H1 (cell line): Measurements from ENCODE around the gene CDKN2A. TPM values are rescaled to one million over a fixed set of nuclear protein-coding genes. Genes with fewer than 3 reads are reported as not detected.

Experiments used
- CTCF ChIA-PET: fragments of 300-600 bp; sonication (Branson Sonifier 250); formaldehyde crosslinking; loops from one replicate; lab custom pipeline; 2021; ENCODE audit not compliant: partially characterized antibody; lab: Charles Lee
- POLR2A ChIA-PET: fragments of 300-600 bp; sonication (Branson Sonifier 250); formaldehyde crosslinking; loops from one replicate; lab custom pipeline; 2021; ENCODE audit warnings: inconsistent platforms; ENCODE audit not compliant: partially characterized antibody; lab: Charles Lee
- DNase-seq, 2 experiments: peaks; one replicate each; pipeline versions ENCODE4 v3.0.0 to v3.0.0-alpha.2; 2010 to 2022; ENCODE audit warnings: low spot score in 2 of 2, low read depth in 1 of 2, mixed read lengths in 1 of 2
- FAIRE-seq: peaks from 2 replicates; lab custom pipeline; 2011; peaks lifted over from hg19 to GRCh38; lab: Jason Lieb, UNC
- H2AFZ ChIP-seq: 2 replicates; pipeline ENCODE4 v1.8.1; 2012; ENCODE audit warnings: low read length, inconsistent platforms
- H2AK5ac ChIP-seq: 2 replicates; pipeline ENCODE4 v1.6.1; 2013; ENCODE audit warnings: low read depth, low read length
- H2BK120ac ChIP-seq: replicated peaks from 2 replicates; pipeline ENCODE3; 2013; ENCODE audit warnings: low read depth, low read length, inconsistent platforms
- H2BK12ac ChIP-seq: 2 replicates; pipeline ENCODE4 v1.6.1; 2013; ENCODE audit warnings: low read depth, low read length
- H2BK15ac ChIP-seq: 2 replicates; pipeline ENCODE4 v1.6.1; 2013; ENCODE audit warnings: low read length
- H2BK20ac ChIP-seq: 2 replicates; pipeline ENCODE4 v1.6.1; 2013; ENCODE audit warnings: low read length
- H2BK5ac ChIP-seq: 2 replicates; pipeline ENCODE4 v1.6.1; 2013; ENCODE audit warnings: low read depth, low read length
- H3K14ac ChIP-seq: 2 replicates; pipeline ENCODE4 v1.6.1; 2013; ENCODE audit warnings: inconsistent platforms; ENCODE audit not compliant: insufficient read length
- H3K18ac ChIP-seq: 2 replicates; pipeline ENCODE4 v1.6.1; 2013; ENCODE audit warnings: low read length; ENCODE audit errors: extremely low read depth
- H3K23ac ChIP-seq: 2 replicates; pipeline ENCODE4 v1.6.1; 2013; ENCODE audit warnings: inconsistent platforms; ENCODE audit not compliant: insufficient read length
- H3K23me2 ChIP-seq: 2 replicates; pipeline ENCODE4 v1.6.1; 2013; ENCODE audit warnings: low read depth, low read length
- H3K27ac ChIP-seq: 2 replicates; pipeline ENCODE4 v1.6.1; 2011; ENCODE audit warnings: low read depth, low read length, inconsistent platforms
- H3K27me3 ChIP-seq, 4 experiments: replicated peaks in 1 of 4; 1 replicate in 1 of 4; 2 replicates in 3 of 4; pipeline versions ENCODE4 v1.6.1 to v1.8.1; 2011 to 2013; ENCODE audit warnings: low read length in 3 of 4, mild to moderate bottlenecking in 3 of 4, inconsistent platforms in 2 of 4, mixed read lengths in 2 of 4, moderate library complexity in 1 of 4; ENCODE audit not compliant: control insufficient read depth in 3 of 4, insufficient read depth in 3 of 4; ENCODE audit errors: extremely low read depth in 1 of 4
- H3K36me3 ChIP-seq, 4 experiments: 2 replicates each; pipeline versions ENCODE4 v1.6.1 to v1.8.1; 2011 to 2013; ENCODE audit warnings: mild to moderate bottlenecking in 4 of 4, low read length in 3 of 4, moderate library complexity in 2 of 4, control low read depth in 1 of 4, inconsistent platforms in 1 of 4; ENCODE audit not compliant: insufficient read depth in 4 of 4, control insufficient read depth in 2 of 4
- H3K4ac ChIP-seq: replicated peaks from 2 replicates; pipeline ENCODE3; 2013; ENCODE audit warnings: low read length, low read depth, mixed read lengths, inconsistent platforms; ENCODE audit not compliant: insufficient read length
- H3K4me1 ChIP-seq, 4 experiments: replicated peaks in 1 of 4; 1 replicate in 1 of 4; 2 replicates in 3 of 4; pipeline versions ENCODE4 v1.6.1 to v1.8.1; 2011 to 2013; ENCODE audit warnings: low read length in 3 of 4, inconsistent platforms in 2 of 4, mixed read lengths in 1 of 4; ENCODE audit not compliant: insufficient read depth in 4 of 4, control insufficient read depth in 3 of 4
- H3K4me2 ChIP-seq, 2 experiments: 2 replicates each; pipeline versions ENCODE4 v1.6.1 to v1.8.1; 2011 to 2013; ENCODE audit warnings: low read depth in 2 of 2, low read length in 2 of 2, control low read depth in 1 of 2, inconsistent platforms in 1 of 2, mild to moderate bottlenecking in 1 of 2; ENCODE audit not compliant: insufficient read depth in 1 of 2
- H3K4me3 ChIP-seq, 4 experiments: fragments of 200-600, 300-600 bp in 1 of 4; sonication (generic), shearing (Covaris generic), sonication (Bioruptor Twin) in 1 of 4; 2 replicates each; pipeline versions ENCODE4 v1.5.1 to v1.8.1; 2011 to 2016; ENCODE audit warnings: low read length in 4 of 4, low read depth in 3 of 4, control low read depth in 2 of 4, inconsistent platforms in 2 of 4, mild to moderate bottlenecking in 2 of 4, mixed read lengths in 1 of 4, moderate library complexity in 1 of 4; ENCODE audit not compliant: insufficient read depth in 2 of 4; ENCODE audit errors: extremely low read depth in 1 of 4
- H3K56ac ChIP-seq: replicated peaks from 2 replicates; pipeline ENCODE3; 2013; ENCODE audit warnings: low read depth, mild to moderate bottlenecking, mixed read lengths, low read length, inconsistent platforms; ENCODE audit not compliant: insufficient read length
- H3K79me1 ChIP-seq: 2 replicates; pipeline ENCODE4 v1.6.1; 2013; ENCODE audit warnings: low read depth, low read length, control low read depth
- H3K79me2 ChIP-seq, 2 experiments: 2 replicates each; pipeline versions ENCODE4 v1.6.1 to v1.8.1; 2012 to 2013; ENCODE audit warnings: low read length in 2 of 2, mild to moderate bottlenecking in 2 of 2, inconsistent platforms in 1 of 2; ENCODE audit not compliant: insufficient read depth in 2 of 2, control insufficient read depth in 1 of 2
- H3K9ac ChIP-seq, 4 experiments: replicated peaks in 1 of 4; 1 replicate in 1 of 4; 2 replicates in 3 of 4; pipeline versions ENCODE4 v1.6.1 to v1.8.1; 2011 to 2013; ENCODE audit warnings: low read depth in 3 of 4, low read length in 3 of 4, control low read depth in 2 of 4, mild to moderate bottlenecking in 2 of 4, moderate library complexity in 2 of 4, inconsistent platforms in 1 of 4; ENCODE audit errors: extremely low read depth in 1 of 4
- H3K9me3 ChIP-seq, 2 experiments: 2 replicates each; pipeline versions ENCODE4 v1.6.1 to v1.8.1; 2012 to 2013; ENCODE audit warnings: mild to moderate bottlenecking in 2 of 2, moderate library complexity in 2 of 2, control low read depth in 1 of 2, inconsistent platforms in 1 of 2, low read depth in 1 of 2, low read length in 1 of 2, mixed read lengths in 1 of 2; ENCODE audit not compliant: insufficient read depth in 2 of 2
- H4K20me1 ChIP-seq, 2 experiments: replicated peaks in 1 of 2; 2 replicates each; pipeline versions ENCODE3 to v1.8.1; 2011 to 2013; ENCODE audit warnings: inconsistent platforms in 2 of 2, low read length in 2 of 2, mild to moderate bottlenecking in 1 of 2; ENCODE audit not compliant: insufficient read depth in 2 of 2, control insufficient read depth in 1 of 2
- H4K5ac ChIP-seq: 2 replicates; pipeline ENCODE4 v1.6.1; 2013; ENCODE audit warnings: low read length, low read depth, mixed read lengths, inconsistent platforms; ENCODE audit not compliant: insufficient read length
- H4K8ac ChIP-seq: 2 replicates; pipeline ENCODE4 v1.8.0; 2013; ENCODE audit warnings: mild to moderate bottlenecking, moderate library complexity, low read length, inconsistent platforms; ENCODE audit not compliant: insufficient read depth; ENCODE audit errors: extremely low read depth
- H4K91ac ChIP-seq: replicated peaks from 2 replicates; pipeline ENCODE3; 2013; ENCODE audit warnings: low read length, mixed read lengths, inconsistent platforms; ENCODE audit not compliant: insufficient read length
- TAF7 ChIP-seq: optimal IDR thresholded peaks from 2 replicates; pipeline ENCODE3; 2011; ENCODE audit warnings: low read depth, mild to moderate bottlenecking, inconsistent platforms, low read length, moderate library complexity, borderline replicate concordance
- WGBS, 2 experiments: shearing (Covaris generic) in 1 of 2; methylation state at CpG; one replicate each; pipeline versions ENCODE4 v1.1.6 to v1.1.7; 2013 to 2015; ENCODE audit warnings: low lambda C conversion rate in 2 of 2, mixed read lengths in 2 of 2, inconsistent platforms in 1 of 2, low coverage in 1 of 2, missing lambda C conversion rate in 1 of 2; ENCODE audit not compliant: insufficient replicate concordance in 2 of 2, insufficient coverage in 1 of 2, insufficient read length in 1 of 2; ENCODE audit errors: extremely low coverage in 1 of 2, missing lambda C conversion rate in 1 of 2; 5-methylcytosine and 5-hydroxymethylcytosine counted together
- polyA plus RNA-seq, 7 experiments: library from polyadenylated mRNA; depleted of rRNA in 3 of 7; stranded (reverse) in 5 of 7; unstranded in 2 of 7; fragments of >200 nt in 5 of 7; fragments of 200-250 nt in 2 of 7; gene quantifications; 1 replicate in 5 of 7; 2 replicates in 1 of 7; 4 replicates in 1 of 7; pipeline versions ENCODE4 v1.2.1 to v1.2.3, GENCODE V29; 2011 to 2013; ENCODE audit warnings: missing spikeins in 2 of 7, mixed read lengths in 2 of 7
- total RNA-seq: library from RNA; stranded (reverse); fragmentation: NEBNext Ultra II Directional; extraction: Animal tissue kit (Norgen Biotek cat#: 25700); gene quantifications from 2 replicates; pipeline ENCODE4 v1.2.1, GENCODE V29; 2021

CDKN2A gene
- total and polyA plus RNA-seq, 2 of the 8 experiments (the other 6 are each of a cell fraction or from before 2014, with no cell fraction given) = 0.51 to 0.73 TPM

- WGBS, 2 experiments = 89% methylated on average over 2 of the region's 2 CpGs; no CpG with 5 or more reads in 1 of the 2 experiments
- CTCF ChIA-PET = interaction anchor here (1.0 to 1.8 kb wide), 4 partner anchors 9 to 92 kb away, joined by 3 to 4 read pairs (median 4); no protein-coding TSS in a partner anchor
Observed at GRCh38 chr9:21945606-21946005, 48.6 kb downstream of the CDKN2A start.

More at GRCh38 chr9:21945606-21946005, 48.6 kb downstream of the CDKN2A start:
- Histone ChIP-seq H3K56ac (no peak overlapping the region), H3K4me3 (no peak overlapping the region), H2BK12ac (0 out of 2 replicates have a peak overlapping the region, but pooled peaks have one; percentile 50), H3K9ac (no peak overlapping the region), H2AK5ac (no peak overlapping the region), H3K27me3 (no peaks in the 10 kb centered on the region), H2BK120ac (no peak overlapping the region), H3K18ac (no peak overlapping the region), H4K20me1 (no peaks in the 10 kb centered on the region), H2BK5ac (no peak overlapping the region), H3K9me3 (no peaks in the 10 kb centered on the region), H4K91ac (no peak overlapping the region), H3K4me2 (no peak overlapping the region), H3K14ac (no peak overlapping the region), H2AFZ (no peak overlapping the region), H2BK15ac (no peak overlapping the region), H2BK20ac (no peak overlapping the region), H3K27ac (no peak overlapping the region), H3K4me1 (no peaks in the 10 kb centered on the region; a peak in 1 of 7 replicates), H3K36me3 (no peaks in the 10 kb centered on the region), H3K4ac (no peak overlapping the region), H4K5ac (no peak overlapping the region), H3K79me2 (no peaks in the 10 kb centered on the region), H4K8ac (no peak overlapping the region), H3K23ac (no peak overlapping the region), H3K79me1 (no peaks in the 10 kb centered on the region), H3K23me2 (no peaks in the 10 kb centered on the region)
- TF ChIP-seq TAF7 = no peak
- no peak for FAIRE-seq
- no peak for DNase-seq
- POLR2A ChIA-PET = no interaction called here
